Measurements from ENCODE around the gene IRX1.

Gene IRX1

GRCh38 chr5:3615829-3616228, 20.2 kb downstream of the IRX1 start:
- TF ChIP-seq CTCF (IDR thresholded peaks at IDR 0.05; ENCODE audit: control insufficient read depth, insufficient read depth, low read depth, low read length, missing control alignments) = no peak
- no peak for DNase-seq (ENCODE audit: low read depth)
- H3K4me3 ChIP-seq (ENCODE audit: control insufficient read depth, low read depth, low read length) = no peak overlapping the region

GRCh38 chr5:3619579-3619978, 23.9 kb downstream of the IRX1 start:
- H3K4me3 ChIP-seq (ENCODE audit: control insufficient read depth, low read depth, low read length) = no peak overlapping the region
- no peak for DNase-seq (ENCODE audit: low read depth)
- TF ChIP-seq CTCF (IDR thresholded peaks at IDR 0.05; ENCODE audit: control insufficient read depth, insufficient read depth, low read depth, low read length, missing control alignments) = no peak

- H3K4me3 ChIP-seq (ENCODE audit: control insufficient read depth, low read depth, low read length) = no peak overlapping the region
- DNase-seq (ENCODE audit: low read depth) = no peak
- TF ChIP-seq CTCF (IDR thresholded peaks at IDR 0.05; ENCODE audit: control insufficient read depth, insufficient read depth, low read depth, low read length, missing control alignments) = no peak
Observed at GRCh38 chr5:3622961-3623360, 27.3 kb downstream of the IRX1 start.

GRCh38 chr5:3625626-3626025, 30.0 kb downstream of the IRX1 start:
- no peak overlapping the region for H3K4me3 ChIP-seq (ENCODE audit: control insufficient read depth, low read depth, low read length)
- TF ChIP-seq CTCF (IDR thresholded peaks at IDR 0.05; ENCODE audit: control insufficient read depth, insufficient read depth, low read depth, low read length, missing control alignments) = no peak
- DNase-seq (ENCODE audit: low read depth) = no peak

GRCh38 chr5:3634061-3634460, 38.4 kb downstream of the IRX1 start:
- no peak for DNase-seq (ENCODE audit: low read depth)
- no peak for TF ChIP-seq CTCF (IDR thresholded peaks at IDR 0.05; ENCODE audit: control insufficient read depth, insufficient read depth, low read depth, low read length, missing control alignments)
- H3K4me3 ChIP-seq (ENCODE audit: control insufficient read depth, low read depth, low read length) = no peak overlapping the region

- no peak for TF ChIP-seq CTCF (IDR thresholded peaks at IDR 0.05; ENCODE audit: control insufficient read depth, insufficient read depth, low read depth, low read length, missing control alignments)
- no peak overlapping the region for H3K4me3 ChIP-seq (ENCODE audit: control insufficient read depth, low read depth, low read length)
- no peak for DNase-seq (ENCODE audit: low read depth)
Observed at GRCh38 chr5:3639175-3639574, 43.5 kb downstream of the IRX1 start.

- H3K4me3 ChIP-seq (ENCODE audit: control insufficient read depth, low read depth, low read length) = no peak overlapping the region
- DNase-seq (ENCODE audit: low read depth) = no peak
- no peak for TF ChIP-seq CTCF (IDR thresholded peaks at IDR 0.05; ENCODE audit: control insufficient read depth, insufficient read depth, low read depth, low read length, missing control alignments)
Observed at GRCh38 chr5:3642231-3642630, 46.6 kb downstream of the IRX1 start.
